ENCODE results near the gene VPS8.

DNA sequence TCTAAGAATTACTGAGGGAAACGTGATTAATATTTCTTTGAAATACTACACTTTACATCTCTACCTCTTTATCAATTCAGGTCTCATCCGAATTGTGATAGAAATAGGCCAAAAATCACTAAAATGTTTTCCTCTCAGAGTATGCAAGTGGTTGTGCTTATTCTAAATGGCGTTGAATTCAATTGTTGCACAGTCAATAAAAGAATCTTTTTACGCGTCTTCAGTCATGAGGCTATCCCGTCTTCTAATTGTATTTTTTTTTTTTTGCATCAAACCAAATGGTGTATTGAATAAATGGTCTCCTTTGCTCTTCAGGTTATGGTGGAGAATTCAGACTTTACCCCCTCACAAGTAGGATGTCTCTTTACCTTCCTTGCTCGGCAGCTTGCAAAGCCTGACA is 112.6 kb downstream of the VPS8 start:
- TF ChIP-seq, protein P1, sequence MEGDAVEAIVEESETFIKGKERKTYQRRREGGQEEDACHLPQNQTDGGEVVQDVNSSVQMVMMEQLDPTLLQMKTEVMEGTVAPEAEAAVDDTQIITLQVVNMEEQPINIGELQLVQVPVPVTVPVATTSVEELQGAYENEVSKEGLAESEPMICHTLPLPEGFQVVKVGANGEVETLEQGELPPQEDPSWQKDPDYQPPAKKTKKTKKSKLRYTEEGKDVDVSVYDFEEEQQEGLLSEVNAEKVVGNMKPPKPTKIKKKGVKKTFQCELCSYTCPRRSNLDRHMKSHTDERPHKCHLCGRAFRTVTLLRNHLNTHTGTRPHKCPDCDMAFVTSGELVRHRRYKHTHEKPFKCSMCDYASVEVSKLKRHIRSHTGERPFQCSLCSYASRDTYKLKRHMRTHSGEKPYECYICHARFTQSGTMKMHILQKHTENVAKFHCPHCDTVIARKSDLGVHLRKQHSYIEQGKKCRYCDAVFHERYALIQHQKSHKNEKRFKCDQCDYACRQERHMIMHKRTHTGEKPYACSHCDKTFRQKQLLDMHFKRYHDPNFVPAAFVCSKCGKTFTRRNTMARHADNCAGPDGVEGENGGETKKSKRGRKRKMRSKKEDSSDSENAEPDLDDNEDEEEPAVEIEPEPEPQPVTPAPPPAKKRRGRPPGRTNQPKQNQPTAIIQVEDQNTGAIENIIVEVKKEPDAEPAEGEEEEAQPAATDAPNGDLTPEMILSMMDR (IDR thresholded peaks at IDR 0.05), result no peak
- no peak for TF ChIP-seq POLR2A (IDR thresholded peaks at IDR 0.05)

Data from breast epithelium (tissue), 3 donors.